HepG2 (cell line): ENCODE measurements around the gene HIGD1A.

Experiments used
- ARNT ChIP-seq: fragments of 450-650 bp; IDR thresholded peaks from 2 replicates; pipeline ENCODE4 v1.6.1; 2017
- CTCF ChIP-seq: sonication (generic); formaldehyde crosslinking; IDR thresholded peaks from 2 replicates; pipeline ENCODE4 v1.5.0; 2020; ENCODE audit warnings: mild to moderate bottlenecking, missing genetic modification reagents, moderate library complexity
- EP300 ChIP-seq, 3 experiments: sonication (generic) in 1 of 3; formaldehyde crosslinking in 1 of 3; IDR thresholded peaks; 2 replicates each; pipeline versions ENCODE4 v1.5.1 to v1.6.1; 2011 to 2020; ENCODE audit warnings: low read depth in 2 of 3, low read length in 2 of 3, borderline replicate concordance in 1 of 3, improper control_type of control experiment in 1 of 3, mild to moderate bottlenecking in 1 of 3, missing genetic modification reagents in 1 of 3, moderate library complexity in 1 of 3
- GRHL1 ChIP-seq: sonication (generic); formaldehyde crosslinking; conservative IDR thresholded peaks from 2 replicates; pipeline ENCODE4 v1.8.0; 2022; ENCODE audit warnings: missing genetic modification reagents
- HMG20A ChIP-seq: IDR thresholded peaks from 2 replicates; pipeline ENCODE4 v1.6.1; 2016; ENCODE audit warnings: borderline replicate concordance
- KDM5B ChIP-seq: sonication (generic); formaldehyde crosslinking; IDR thresholded peaks from 2 replicates; pipeline ENCODE4 v1.4.0; 2020; ENCODE audit warnings: missing genetic modification reagents, mild to moderate bottlenecking, borderline replicate concordance
- RBM39 ChIP-seq: fragments of 200-400 bp; formaldehyde crosslinking; IDR thresholded peaks from one replicate; pipeline ENCODE4 v1.6.1; 2018; ENCODE audit warnings: antibody characterized with exemption, mild to moderate bottlenecking, low read depth, low read length; ENCODE audit not compliant: poor library complexity, severe bottlenecking
- RFXAP ChIP-seq: sonication (generic); formaldehyde crosslinking; IDR thresholded peaks from 2 replicates; pipeline ENCODE4 v1.4.0; 2020; ENCODE audit warnings: missing genetic modification reagents, borderline replicate concordance
- SALL1 ChIP-seq: sonication (generic); formaldehyde crosslinking; IDR thresholded peaks from 2 replicates; pipeline ENCODE4 v1.8.0; 2022; ENCODE audit warnings: mild to moderate bottlenecking, missing genetic modification reagents
- SRSF9 ChIP-seq: fragments of 200-400 bp; formaldehyde crosslinking; IDR thresholded peaks from 2 replicates; pipeline ENCODE4 v1.6.1; 2018; ENCODE audit warnings: borderline replicate concordance, mild to moderate bottlenecking, low read depth, low read length; ENCODE audit not compliant: insufficient read depth, poor library complexity, severe bottlenecking
- ZBTB39 ChIP-seq: sonication (generic); formaldehyde crosslinking; IDR thresholded peaks from 2 replicates; pipeline ENCODE4 v1.5.0; 2020; ENCODE audit warnings: missing genetic modification reagents

GRCh38 chr3:42820746-42821051 lies 16.4 kb upstream of the HIGD1A start:
- no peak for TF ChIP-seq GRHL1
- no peak for TF ChIP-seq SRSF9
- no peak for TF ChIP-seq KDM5B (CRISPR knock-in tag)
- TF ChIP-seq HMG20A (CRISPR knock-in tag), result no peak
- no peak for TF ChIP-seq RFXAP
- TF ChIP-seq RBM39, result no peak
- TF ChIP-seq ZBTB39 (CRISPR knock-in tag), result no peak
- no peak for TF ChIP-seq ARNT
- TF ChIP-seq CTCF (CRISPR knock-in tag), result no peak
- no peak for TF ChIP-seq EP300 (IDR thresholded peaks at IDR 0.05; ENCODE audit: low read depth in 2 of 2, low read length in 2 of 2)
- TF ChIP-seq EP300 (CRISPR knock-in tag; IDR thresholded peaks at IDR 0.05; ENCODE audit: borderline replicate concordance), result no peak
- no peak for TF ChIP-seq SALL1
